ENCODE measurements around the gene TGM4.

DNA sequence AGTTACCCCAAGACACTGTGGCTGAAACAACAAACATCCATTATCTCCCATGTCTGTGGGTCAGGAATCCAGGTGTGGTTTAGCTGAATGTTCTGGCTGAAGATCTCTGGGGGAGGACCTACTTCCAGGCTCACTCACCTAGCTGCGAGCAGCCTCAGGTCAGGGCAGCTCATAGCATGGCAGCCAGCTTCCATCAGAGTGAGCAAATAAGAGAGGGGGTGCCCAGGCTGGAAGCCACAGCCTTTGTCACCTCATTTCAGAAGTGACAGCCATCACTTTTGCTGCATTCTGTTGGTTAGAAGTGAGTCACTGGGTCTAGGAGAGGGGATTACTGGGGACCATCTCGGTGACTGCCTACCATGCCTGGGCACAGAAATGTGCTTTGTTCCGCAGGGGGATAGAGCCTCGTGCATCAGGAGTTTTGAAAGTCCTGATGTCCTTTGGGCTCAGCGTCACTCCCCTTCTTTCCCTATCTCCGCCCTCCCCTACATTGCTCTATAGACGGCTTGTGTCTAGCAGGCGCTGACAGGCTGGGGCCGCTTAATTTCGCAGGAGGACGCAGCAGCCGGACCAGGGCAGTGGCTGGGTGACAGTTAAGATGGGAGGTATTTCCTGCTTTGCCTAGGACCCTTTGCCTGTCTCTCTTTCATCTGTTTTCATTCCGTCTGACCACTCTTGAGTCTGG is 25.4 kb downstream of the TGM4 start:
- no peak for TF ChIP-seq EZH2phosphoT487 (IDR thresholded peaks at IDR 0.05; ENCODE audit: insufficient read depth, low read depth)
- TF ChIP-seq EZH2 (IDR thresholded peaks at IDR 0.05; ENCODE audit: insufficient read depth, poor library complexity, severe bottlenecking), result no peak
